Adrenal gland (tissue), 5 donors: ENCODE results near the gene MEI4.

Source experiments
- POLR2A ChIP-seq, 2 donors: fragments of 450-650 bp; IDR thresholded peaks; one replicate each; pipeline ENCODE4 v1.6.1; 2017; ENCODE audit warnings: antibody characterized with exemption in 2 of 2, mild to moderate bottlenecking in 2 of 2, moderate library complexity in 1 of 2
- TF ChIP-seq, protein P1 (sequence below), 6 experiments: fragments of 450-650 bp in 4 of 6; fragments of 200-600 bp in 2 of 6; sonication (generic) in 1 of 6; IDR thresholded peaks; 1 replicate in 5 of 6; 2 replicates in 1 of 6; pipeline versions ENCODE4 v1.5.1 to v1.8.0; 2016 to 2021; ENCODE audit warnings: antibody characterized with exemption in 6 of 6, mild to moderate bottlenecking in 2 of 6, moderate library complexity in 1 of 6
- donor health status: DM: no; HTN: no; CAD: no.

GRCh38 chr6:77930382-77930781 is 277.5 kb downstream of the MEI4 start:
- TF ChIP-seq, protein P1, sequence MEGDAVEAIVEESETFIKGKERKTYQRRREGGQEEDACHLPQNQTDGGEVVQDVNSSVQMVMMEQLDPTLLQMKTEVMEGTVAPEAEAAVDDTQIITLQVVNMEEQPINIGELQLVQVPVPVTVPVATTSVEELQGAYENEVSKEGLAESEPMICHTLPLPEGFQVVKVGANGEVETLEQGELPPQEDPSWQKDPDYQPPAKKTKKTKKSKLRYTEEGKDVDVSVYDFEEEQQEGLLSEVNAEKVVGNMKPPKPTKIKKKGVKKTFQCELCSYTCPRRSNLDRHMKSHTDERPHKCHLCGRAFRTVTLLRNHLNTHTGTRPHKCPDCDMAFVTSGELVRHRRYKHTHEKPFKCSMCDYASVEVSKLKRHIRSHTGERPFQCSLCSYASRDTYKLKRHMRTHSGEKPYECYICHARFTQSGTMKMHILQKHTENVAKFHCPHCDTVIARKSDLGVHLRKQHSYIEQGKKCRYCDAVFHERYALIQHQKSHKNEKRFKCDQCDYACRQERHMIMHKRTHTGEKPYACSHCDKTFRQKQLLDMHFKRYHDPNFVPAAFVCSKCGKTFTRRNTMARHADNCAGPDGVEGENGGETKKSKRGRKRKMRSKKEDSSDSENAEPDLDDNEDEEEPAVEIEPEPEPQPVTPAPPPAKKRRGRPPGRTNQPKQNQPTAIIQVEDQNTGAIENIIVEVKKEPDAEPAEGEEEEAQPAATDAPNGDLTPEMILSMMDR (IDR thresholded peaks at IDR 0.05) = no peak
- no peak for TF ChIP-seq POLR2A (IDR thresholded peaks at IDR 0.05)
